Measurements from ENCODE around the gene ATP5MC3. TPM values are rescaled to one million over a fixed set of nuclear protein-coding genes. Genes with fewer than 3 reads are reported as not detected.
A peak's percentile ranks its signal among the peaks of the same experiment; 100 is the strongest.

The ATP5MC3 gene
- total RNA-seq, 1 donor from 2014 or later = 172 TPM

DNA sequence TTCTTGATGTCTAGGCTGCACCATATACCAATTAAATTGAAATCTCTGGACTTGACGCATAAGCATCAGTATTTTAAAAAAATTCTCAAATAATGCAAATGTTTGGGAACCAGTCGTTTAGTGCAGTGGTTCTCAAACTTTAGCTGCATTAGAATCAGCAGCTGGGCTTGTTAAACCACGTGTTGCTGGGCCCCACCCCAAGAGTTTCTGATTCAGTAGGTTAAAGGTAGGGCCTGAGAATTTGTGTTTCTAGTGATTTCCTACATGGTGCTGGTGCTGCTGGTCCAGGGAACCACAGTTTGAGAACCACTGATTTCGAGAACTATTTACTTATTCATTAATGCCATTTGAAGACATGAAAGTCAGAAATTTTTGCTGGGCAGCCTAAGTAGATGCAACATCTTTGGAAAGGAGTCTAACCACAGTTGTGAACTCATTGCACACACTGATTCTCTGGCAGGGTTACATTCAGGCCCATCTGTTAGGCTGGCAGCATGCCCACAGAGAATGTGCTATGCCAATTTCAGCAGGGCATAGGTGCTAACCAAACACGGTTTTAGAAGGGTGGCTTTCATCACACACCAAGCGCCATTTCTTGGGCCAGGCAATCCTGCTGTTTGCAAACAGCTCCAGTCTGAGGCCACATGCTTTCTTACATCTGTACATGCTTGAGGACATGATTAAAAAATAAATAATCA, 26.4 kb upstream of the ATP5MC3 start:
- Mint-ChIP-seq H3K9me3 (peaks cover 4% of the 10 kb centered on the region), H3K36me3 (no peaks in the 10 kb centered on the region), H3K4me1 (no peaks in the 10 kb centered on the region), H3K27me3 (ENCODE audit: low read depth) (peaks cover 26% of the 10 kb centered on the region), H3K27ac (no peak overlapping the region), H3K4me3 (no peak overlapping the region)
- TF ChIP-seq, protein P1, sequence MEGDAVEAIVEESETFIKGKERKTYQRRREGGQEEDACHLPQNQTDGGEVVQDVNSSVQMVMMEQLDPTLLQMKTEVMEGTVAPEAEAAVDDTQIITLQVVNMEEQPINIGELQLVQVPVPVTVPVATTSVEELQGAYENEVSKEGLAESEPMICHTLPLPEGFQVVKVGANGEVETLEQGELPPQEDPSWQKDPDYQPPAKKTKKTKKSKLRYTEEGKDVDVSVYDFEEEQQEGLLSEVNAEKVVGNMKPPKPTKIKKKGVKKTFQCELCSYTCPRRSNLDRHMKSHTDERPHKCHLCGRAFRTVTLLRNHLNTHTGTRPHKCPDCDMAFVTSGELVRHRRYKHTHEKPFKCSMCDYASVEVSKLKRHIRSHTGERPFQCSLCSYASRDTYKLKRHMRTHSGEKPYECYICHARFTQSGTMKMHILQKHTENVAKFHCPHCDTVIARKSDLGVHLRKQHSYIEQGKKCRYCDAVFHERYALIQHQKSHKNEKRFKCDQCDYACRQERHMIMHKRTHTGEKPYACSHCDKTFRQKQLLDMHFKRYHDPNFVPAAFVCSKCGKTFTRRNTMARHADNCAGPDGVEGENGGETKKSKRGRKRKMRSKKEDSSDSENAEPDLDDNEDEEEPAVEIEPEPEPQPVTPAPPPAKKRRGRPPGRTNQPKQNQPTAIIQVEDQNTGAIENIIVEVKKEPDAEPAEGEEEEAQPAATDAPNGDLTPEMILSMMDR (IDR thresholded peaks at IDR 0.05; ENCODE audit: unreplicated experiment) = no peak
- DNase-seq (ENCODE audit: low spot score in 2 of 2, unreplicated experiment in 2 of 2) = no peak

DNA sequence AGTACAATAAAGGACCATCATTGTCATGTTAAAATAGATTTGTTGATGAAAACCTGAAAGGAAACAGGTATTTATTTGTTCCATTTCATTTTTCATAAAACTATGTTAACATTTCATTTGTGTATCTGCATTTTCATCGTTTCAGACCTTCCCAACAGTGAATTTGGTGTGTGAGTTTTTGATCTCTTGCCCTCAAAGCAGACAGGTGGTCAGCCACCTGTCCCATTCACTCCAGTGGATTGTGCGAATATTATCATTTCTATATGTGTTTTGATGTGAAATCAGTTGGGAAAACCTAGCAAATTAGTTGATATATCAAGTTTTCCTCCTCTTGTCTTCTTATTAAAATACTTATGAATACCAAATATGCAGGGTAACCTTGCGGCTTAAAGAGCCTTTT, 25.4 kb upstream of the ATP5MC3 start:
- H3K4me1 Mint-ChIP-seq = no peaks in the 10 kb centered on the region
- TF ChIP-seq, protein P1 (IDR thresholded peaks at IDR 0.05; ENCODE audit: unreplicated experiment) = no peak
- peaks cover 4% of the 10 kb centered on the region for H3K9me3 Mint-ChIP-seq
- no peak for DNase-seq (ENCODE audit: low spot score in 2 of 2, unreplicated experiment in 2 of 2)
- no peak overlapping the region for H3K4me3 Mint-ChIP-seq
- peaks cover 27% of the 10 kb centered on the region for H3K27me3 Mint-ChIP-seq (ENCODE audit: low read depth)
- no peak overlapping the region for H3K27ac Mint-ChIP-seq
- H3K36me3 Mint-ChIP-seq = no peaks in the 10 kb centered on the region

GRCh38 chr2:175205523-175205922, 24.0 kb upstream of the ATP5MC3 start:
- Mint-ChIP-seq H3K36me3 (no peaks in the 10 kb centered on the region), H3K27me3 (ENCODE audit: low read depth) (peaks cover 24% of the 10 kb centered on the region), H3K4me1 (no peaks in the 10 kb centered on the region), H3K27ac (no peak overlapping the region), H3K9me3 (peaks cover under 1% of the 10 kb centered on the region), H3K4me3 (no peak overlapping the region)
- TF ChIP-seq, protein P1 (IDR thresholded peaks at IDR 0.05; ENCODE audit: unreplicated experiment) = no peak
- no peak for DNase-seq (ENCODE audit: low spot score in 2 of 2, unreplicated experiment in 2 of 2)

DNA sequence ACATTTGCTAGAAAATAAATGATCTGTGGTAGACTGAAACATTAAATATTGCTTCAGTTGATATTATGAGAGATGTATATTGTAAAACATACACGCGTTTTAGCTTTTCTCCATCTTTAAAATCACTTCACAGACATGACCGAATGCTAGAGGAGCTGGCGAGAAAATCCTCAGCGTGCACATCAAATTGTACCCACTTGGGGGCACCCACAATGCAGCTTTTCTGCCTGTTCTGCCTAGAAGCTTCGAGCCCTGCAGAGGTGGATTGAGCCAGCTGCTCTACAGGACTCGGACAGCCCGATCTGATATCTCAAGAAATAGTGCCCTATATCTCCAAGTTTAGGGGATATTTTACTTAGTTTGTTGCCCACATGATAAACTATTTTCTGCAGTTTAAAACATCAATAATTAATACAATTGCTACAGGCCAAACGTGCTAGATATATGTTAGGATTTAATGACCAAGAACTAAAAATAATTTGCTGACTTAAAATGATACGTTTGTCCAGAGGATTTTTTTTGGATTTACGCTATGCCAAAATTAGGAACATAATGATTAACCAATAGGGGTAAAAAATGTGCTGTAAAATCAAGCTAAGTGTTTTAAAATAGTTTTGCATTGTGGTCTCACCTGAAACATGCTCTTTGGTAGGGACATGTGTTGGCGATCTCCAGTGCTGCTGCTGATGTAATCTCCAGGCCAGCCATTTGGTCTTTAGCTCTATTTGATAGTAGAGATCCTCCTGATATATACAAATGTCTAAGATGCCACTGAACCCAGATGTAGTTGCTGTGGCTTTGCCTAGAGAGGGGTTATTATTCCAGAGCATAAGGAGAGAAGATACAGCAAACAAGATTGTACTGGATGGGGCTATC, 22.3 kb upstream of the ATP5MC3 start:
- Mint-ChIP-seq H3K4me1 (no peaks in the 10 kb centered on the region), H3K27me3 (ENCODE audit: low read depth) (peaks cover 23% of the 10 kb centered on the region), H3K4me3 (no peak overlapping the region), H3K36me3 (no peaks in the 10 kb centered on the region), H3K27ac (no peak overlapping the region), H3K9me3 (no peaks in the 10 kb centered on the region)
- DNase-seq (ENCODE audit: low spot score in 2 of 2, unreplicated experiment in 2 of 2) = peak; percentile 20 to 48
- TF ChIP-seq, protein P1 (IDR thresholded peaks at IDR 0.05; ENCODE audit: unreplicated experiment) = peak; percentile 12

DNA sequence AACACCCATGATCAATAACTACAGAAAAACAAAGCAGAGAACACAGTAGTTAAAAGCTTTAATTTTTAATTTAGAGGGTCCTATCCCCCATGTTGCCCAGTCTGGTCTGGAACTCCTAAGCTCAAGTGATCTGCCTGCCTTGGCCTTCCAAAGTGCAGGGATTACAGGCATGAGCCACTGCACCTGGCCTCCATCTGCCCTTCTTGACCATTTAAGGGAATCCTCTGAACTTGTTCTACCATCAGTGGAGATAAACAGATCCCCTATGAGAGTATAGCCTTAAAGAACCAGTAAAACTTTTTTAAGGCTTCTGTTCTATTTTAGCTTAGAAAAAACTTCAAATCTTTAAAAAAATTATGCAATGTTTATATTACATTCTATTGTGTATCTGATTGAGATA, 13.5 kb upstream of the ATP5MC3 start:
- TF ChIP-seq, protein P1 (IDR thresholded peaks at IDR 0.05; ENCODE audit: unreplicated experiment) = no peak
- H3K36me3 Mint-ChIP-seq = no peaks in the 10 kb centered on the region
- no peak overlapping the region for H3K27ac Mint-ChIP-seq
- no peak overlapping the region for H3K4me3 Mint-ChIP-seq
- no peaks in the 10 kb centered on the region for H3K4me1 Mint-ChIP-seq
- H3K9me3 Mint-ChIP-seq = peaks cover 5% of the 10 kb centered on the region
- H3K27me3 Mint-ChIP-seq (ENCODE audit: low read depth) = no peaks in the 10 kb centered on the region
- DNase-seq (ENCODE audit: low spot score in 2 of 2, unreplicated experiment in 2 of 2) = no peak

Data from mesothelial cell of epicardium (in vitro differentiated cells).